ENCODE results near the gene EED.
A peak's percentile ranks its signal among the peaks of the same experiment; 100 is the strongest.

The EED gene

GRCh38 chr11:86205421-86206336 lies 38.9 kb upstream of the EED start:
- H3K4me3 ChIP-seq (ENCODE audit: low read depth in 1 of 2, low read length in 1 of 2), result peak overlapping the region; percentile 43 to 46
- TF ChIP-seq, protein P1, sequence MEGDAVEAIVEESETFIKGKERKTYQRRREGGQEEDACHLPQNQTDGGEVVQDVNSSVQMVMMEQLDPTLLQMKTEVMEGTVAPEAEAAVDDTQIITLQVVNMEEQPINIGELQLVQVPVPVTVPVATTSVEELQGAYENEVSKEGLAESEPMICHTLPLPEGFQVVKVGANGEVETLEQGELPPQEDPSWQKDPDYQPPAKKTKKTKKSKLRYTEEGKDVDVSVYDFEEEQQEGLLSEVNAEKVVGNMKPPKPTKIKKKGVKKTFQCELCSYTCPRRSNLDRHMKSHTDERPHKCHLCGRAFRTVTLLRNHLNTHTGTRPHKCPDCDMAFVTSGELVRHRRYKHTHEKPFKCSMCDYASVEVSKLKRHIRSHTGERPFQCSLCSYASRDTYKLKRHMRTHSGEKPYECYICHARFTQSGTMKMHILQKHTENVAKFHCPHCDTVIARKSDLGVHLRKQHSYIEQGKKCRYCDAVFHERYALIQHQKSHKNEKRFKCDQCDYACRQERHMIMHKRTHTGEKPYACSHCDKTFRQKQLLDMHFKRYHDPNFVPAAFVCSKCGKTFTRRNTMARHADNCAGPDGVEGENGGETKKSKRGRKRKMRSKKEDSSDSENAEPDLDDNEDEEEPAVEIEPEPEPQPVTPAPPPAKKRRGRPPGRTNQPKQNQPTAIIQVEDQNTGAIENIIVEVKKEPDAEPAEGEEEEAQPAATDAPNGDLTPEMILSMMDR (IDR thresholded peaks at IDR 0.05), result no peak
- H3K36me3 ChIP-seq, result no peaks in the 10 kb centered on the region
- peaks cover 58% of the 10 kb centered on the region in 2 experiments for H3K4me1 ChIP-seq (ENCODE audit: control insufficient read depth in 1 of 2, insufficient read depth in 1 of 2, low read depth in 1 of 2, low read length in 1 of 2)
- H3K27ac ChIP-seq, result peak overlapping the region; percentile 99
- no peaks in the 10 kb centered on the region for H3K27me3 ChIP-seq
- no peaks in the 10 kb centered on the region for H3K9me3 ChIP-seq

- peak overlapping the region in 1 of 2 experiments; percentile 43 for H3K4me3 ChIP-seq (ENCODE audit: low read depth in 1 of 2, low read length in 1 of 2)
- no peaks in the 10 kb centered on the region for H3K27me3 ChIP-seq
- TF ChIP-seq, protein P1 (IDR thresholded peaks at IDR 0.05), result no peak
- H3K36me3 ChIP-seq, result no peaks in the 10 kb centered on the region
- H3K4me1 ChIP-seq (ENCODE audit: control insufficient read depth in 1 of 2, insufficient read depth in 1 of 2, low read depth in 1 of 2, low read length in 1 of 2), result peaks cover 51 to 52% of the 10 kb centered on the region in 2 experiments
- H3K27ac ChIP-seq, result peak overlapping the region; percentile 99
- no peaks in the 10 kb centered on the region for H3K9me3 ChIP-seq
Measured at GRCh38 chr11:86206337-86206695, 38.2 kb upstream of the EED start.

DNA sequence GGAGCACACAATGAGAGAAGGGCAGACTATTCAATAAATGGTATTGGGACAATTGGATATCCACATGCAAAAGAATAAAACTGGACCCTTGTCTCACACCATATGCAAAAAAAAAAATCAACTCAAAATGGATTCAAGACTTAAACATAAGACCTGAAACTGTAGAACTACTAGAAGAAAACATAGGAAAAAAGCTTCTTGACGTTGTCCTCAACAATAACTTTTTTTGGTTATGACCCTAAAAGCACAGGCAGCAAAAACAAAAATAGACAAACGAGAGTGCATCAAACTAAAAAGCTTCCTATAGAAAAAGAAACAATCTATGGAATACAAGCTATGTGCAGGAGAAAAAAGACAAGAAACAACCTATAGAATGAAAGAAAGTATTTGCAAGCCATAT lies 37.1 kb upstream of the EED start:
- Histone ChIP-seq H3K27me3 (no peaks in the 10 kb centered on the region), H3K4me3 (ENCODE audit: low read depth in 1 of 2, low read length in 1 of 2) (no peak overlapping the region), H3K27ac (no peak overlapping the region), H3K36me3 (no peaks in the 10 kb centered on the region), H3K4me1 (ENCODE audit: control insufficient read depth in 1 of 2, insufficient read depth in 1 of 2, low read depth in 1 of 2, low read length in 1 of 2) (peaks cover 41 to 42% of the 10 kb centered on the region in 2 experiments), H3K9me3 (no peaks in the 10 kb centered on the region)
- TF ChIP-seq, protein P1 (IDR thresholded peaks at IDR 0.05), result no peak

- H3K27ac ChIP-seq, result peak overlapping the region; percentile 26
- TF ChIP-seq, protein P1 (IDR thresholded peaks at IDR 0.05), result no peak
- H3K4me3 ChIP-seq (ENCODE audit: low read depth in 1 of 2, low read length in 1 of 2), result no peak overlapping the region
- no peaks in the 10 kb centered on the region for H3K9me3 ChIP-seq
- peaks cover 33 to 34% of the 10 kb centered on the region in 2 experiments for H3K4me1 ChIP-seq (ENCODE audit: control insufficient read depth in 1 of 2, insufficient read depth in 1 of 2, low read depth in 1 of 2, low read length in 1 of 2)
- no peaks in the 10 kb centered on the region for H3K36me3 ChIP-seq
- H3K27me3 ChIP-seq, result no peaks in the 10 kb centered on the region
Measured at GRCh38 chr11:86208572-86208971, 36.0 kb upstream of the EED start.

GRCh38 chr11:86209806-86210657 lies 34.5 kb upstream of the EED start:
- Histone ChIP-seq H3K4me1 (ENCODE audit: control insufficient read depth in 1 of 2, insufficient read depth in 1 of 2, low read depth in 1 of 2, low read length in 1 of 2) (peaks cover 20 to 23% of the 10 kb centered on the region in 2 experiments), H3K27me3 (no peaks in the 10 kb centered on the region), H3K36me3 (no peaks in the 10 kb centered on the region), H3K9me3 (no peaks in the 10 kb centered on the region), H3K27ac (peak overlapping the region; percentile 50), H3K4me3 (ENCODE audit: low read depth in 1 of 2, low read length in 1 of 2) (no peak overlapping the region)
- TF ChIP-seq, protein P1 (IDR thresholded peaks at IDR 0.05), result no peak
